ENCODE data around the gene CREG1.

DNA sequence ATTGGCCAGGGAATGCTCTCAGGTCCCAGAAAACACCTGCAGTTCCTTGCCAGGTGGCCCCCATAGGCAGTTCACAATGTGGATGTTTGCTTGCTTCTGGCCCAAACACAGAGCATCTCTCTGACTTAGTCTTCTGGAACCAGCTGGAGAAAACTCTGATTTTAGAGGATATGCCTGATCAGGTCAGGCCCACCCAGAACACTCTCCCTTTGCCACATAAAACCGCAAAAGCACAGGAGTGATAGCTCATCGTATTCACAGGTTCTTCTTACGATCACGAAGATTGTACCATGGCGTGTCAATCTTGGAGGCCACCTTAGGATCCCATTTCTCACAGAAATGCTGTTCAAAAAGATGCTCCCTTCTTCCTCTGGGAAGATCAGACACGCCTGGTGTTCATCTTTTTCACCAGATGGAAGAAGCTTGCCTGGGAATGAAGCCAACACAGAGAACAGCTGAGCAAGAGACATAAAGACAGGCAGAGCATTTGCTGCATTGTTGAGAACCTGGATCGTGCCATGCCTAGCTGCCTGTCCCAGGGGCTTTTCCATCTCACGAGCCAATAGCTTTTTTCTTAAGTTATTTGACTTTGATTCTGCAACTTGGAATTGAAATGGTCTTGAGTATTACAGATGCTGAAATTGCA, 23.6 kb downstream of the CREG1 start:
- no peak for TF ChIP-seq MAX (CRISPR knock-in tag; IDR thresholded peaks at IDR 0.05)
- no peak for TF ChIP-seq ATF1 (CRISPR knock-in tag; IDR thresholded peaks at IDR 0.05)
- no peak for TF ChIP-seq ZSCAN18 (CRISPR knock-in tag; IDR thresholded peaks at IDR 0.05)
- no peak for TF ChIP-seq CTCF (IDR thresholded peaks at IDR 0.05)
